GM11168 (cell line): ENCODE measurements around the gene MAP2K6.

Source experiments
- in situ Hi-C: fragments of 300-500 bp; cut with MboI; formaldehyde crosslinking; loops from one replicate; pipeline ENCODE4 v1.12.0; 2022; ENCODE audit warnings: low sequenced_read_pairs; ENCODE audit not compliant: unreplicated experiment

The MAP2K6 gene

GRCh38 chr17:69561462-69561861 lies 147.0 kb downstream of the MAP2K6 start:
- in situ Hi-C loops, result no loop called here

DNA sequence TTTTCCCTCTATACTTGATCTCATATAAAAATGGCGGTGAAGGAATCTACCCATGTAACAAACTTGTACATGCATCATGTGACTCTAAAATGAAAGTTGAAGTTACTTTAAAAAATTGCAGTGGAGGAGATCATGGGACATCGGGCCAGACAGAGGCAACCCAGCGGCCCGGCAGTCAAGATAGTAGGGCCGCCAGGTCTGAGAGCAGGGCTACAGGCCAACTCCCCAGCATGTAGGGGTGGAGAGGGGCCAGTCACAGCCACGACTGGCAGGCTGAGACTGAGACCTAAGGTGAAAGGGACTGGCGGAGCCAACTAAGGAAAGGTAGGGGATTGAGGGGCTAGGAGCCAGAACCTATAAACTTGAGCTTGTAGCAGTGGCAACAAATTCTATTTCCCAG lies 150.9 kb downstream of the MAP2K6 start:
- in situ Hi-C loops, result no loop called here

DNA sequence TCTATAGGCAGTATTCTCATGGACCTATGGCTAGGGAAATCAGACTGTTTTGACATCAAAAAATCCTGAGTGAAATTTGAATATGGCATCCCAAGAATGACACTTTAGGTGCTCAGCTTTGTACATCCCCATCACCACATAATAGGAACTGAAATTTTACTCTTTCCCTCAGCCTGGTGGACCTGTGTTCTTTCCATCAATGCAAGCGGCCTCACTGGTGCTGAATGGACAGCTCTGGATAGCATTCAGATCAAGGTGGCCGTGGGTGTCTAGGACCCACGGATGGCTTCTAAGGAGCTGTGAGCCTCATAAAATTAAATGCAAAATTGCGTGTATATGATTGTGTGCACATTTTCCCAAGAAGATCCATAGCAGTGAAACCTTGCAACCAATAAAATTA lies 152.6 kb downstream of the MAP2K6 start:
- in situ Hi-C loops, result no loop called here

GRCh38 chr17:69572747-69573146 lies 158.2 kb downstream of the MAP2K6 start:
- in situ Hi-C loops, result loop anchor here (5.0 kb wide), 1 partner anchor 985 kb away; no protein-coding TSS in a partner anchor

GRCh38 chr17:69573396-69573795 lies 158.9 kb downstream of the MAP2K6 start:
- in situ Hi-C loops, result loop anchor here (5.0 kb wide), 1 partner anchor 984 kb away; no protein-coding TSS in a partner anchor

GRCh38 chr17:69574257-69575197 lies 160.0 kb downstream of the MAP2K6 start:
- in situ Hi-C loops, result loop anchor here (5.0 kb wide), 1 partner anchor 983 kb away; no protein-coding TSS in a partner anchor

DNA sequence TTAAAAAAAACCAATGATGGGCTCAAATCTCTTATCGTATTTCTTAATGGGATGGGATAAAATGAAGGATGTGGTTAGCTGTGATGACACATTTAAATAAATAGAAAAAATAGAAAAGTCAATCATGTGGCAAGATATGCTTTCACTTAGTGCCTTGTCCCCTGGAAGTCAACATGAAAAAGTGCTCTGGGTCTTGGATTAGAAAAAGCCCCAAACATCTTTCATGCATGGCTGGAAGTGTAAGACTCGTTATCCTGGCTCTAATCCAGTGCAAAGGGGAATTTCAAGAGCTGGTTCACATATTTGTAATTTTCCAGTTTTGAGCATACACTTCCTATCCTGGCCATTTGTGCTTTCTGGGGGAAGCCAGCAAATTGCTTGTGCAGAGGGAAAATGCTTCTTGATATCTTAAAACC lies 160.9 kb downstream of the MAP2K6 start:
- in situ Hi-C loops, result no loop called here

DNA sequence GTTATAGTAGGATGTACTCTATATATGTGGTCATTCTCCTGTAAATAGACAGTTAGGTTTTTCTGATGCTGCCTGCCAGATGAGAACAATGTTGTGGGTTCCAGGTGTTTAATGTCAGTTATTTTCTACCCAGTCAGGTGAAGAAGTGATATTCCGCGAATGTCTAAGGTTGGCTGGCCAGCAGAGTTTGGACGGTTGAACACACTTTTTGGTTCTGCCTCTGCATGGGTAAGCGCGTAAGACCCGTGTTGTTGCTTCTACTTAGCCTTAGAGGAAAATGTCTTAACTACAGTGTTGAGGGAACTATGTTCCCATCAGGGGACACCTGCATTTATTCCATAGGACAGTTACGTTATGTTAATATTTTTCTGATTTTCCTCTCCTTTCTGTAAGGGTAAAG lies 162.6 kb downstream of the MAP2K6 start:
- in situ Hi-C loops, result no loop called here

GRCh38 chr17:69578385-69578936 lies 164.0 kb downstream of the MAP2K6 start:
- in situ Hi-C loops, result no loop called here

DNA sequence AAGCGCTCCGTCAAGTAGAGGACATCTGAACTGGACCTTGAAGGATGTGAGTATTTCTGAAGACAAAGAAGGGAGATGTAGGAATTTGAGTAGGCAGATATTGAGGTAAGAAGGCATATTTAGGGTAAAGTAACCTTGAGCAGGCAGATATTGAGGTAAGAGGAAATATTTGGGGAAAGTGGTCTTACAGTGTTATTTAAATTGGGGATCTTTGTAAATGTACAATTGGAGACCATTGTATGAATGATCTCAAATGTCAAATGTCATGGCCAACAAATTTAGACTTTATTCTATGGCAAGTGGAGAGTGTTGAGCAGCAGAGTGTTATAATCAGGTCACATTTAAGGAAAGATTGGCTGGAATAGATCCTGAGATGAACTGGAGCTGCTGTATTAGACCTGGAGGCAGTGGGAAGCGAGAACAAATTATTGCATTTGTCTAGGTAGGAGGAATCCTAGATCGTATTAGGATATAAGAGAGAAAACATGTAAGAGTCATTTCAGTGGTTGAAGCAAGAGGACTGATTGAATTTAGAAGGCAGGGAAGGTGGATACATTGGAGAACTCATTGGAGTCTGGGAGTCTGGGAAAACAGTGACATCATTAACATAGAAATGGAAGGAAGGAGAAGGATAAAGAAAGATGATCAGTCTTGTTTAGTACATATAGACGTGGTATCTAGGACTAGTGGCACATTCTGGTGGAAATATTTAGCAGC lies 165.6 kb downstream of the MAP2K6 start:
- in situ Hi-C loops, result no loop called here

- in situ Hi-C loops, result no loop called here
Observed at GRCh38 chr17:69581061-69581961, 166.8 kb downstream of the MAP2K6 start.

DNA sequence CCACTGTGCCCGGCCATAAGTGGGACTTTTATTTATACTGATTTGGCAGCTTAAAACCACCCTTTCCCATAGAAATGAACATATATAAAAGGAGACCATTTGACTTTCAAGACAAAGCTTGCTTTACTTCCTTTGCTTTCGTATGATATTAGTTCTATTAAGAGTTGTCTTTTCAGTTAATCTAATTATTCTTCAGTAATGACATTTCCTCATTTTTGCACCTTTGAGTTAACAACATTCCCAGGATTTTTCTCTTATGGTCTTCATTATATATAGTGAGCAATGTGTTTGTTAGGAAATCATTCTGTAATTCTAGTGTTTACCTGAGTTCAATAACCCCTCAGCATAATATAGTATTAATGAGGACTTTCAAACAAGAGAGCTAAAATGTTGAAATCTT lies 173.8 kb downstream of the MAP2K6 start:
- in situ Hi-C loops, result no loop called here

DNA sequence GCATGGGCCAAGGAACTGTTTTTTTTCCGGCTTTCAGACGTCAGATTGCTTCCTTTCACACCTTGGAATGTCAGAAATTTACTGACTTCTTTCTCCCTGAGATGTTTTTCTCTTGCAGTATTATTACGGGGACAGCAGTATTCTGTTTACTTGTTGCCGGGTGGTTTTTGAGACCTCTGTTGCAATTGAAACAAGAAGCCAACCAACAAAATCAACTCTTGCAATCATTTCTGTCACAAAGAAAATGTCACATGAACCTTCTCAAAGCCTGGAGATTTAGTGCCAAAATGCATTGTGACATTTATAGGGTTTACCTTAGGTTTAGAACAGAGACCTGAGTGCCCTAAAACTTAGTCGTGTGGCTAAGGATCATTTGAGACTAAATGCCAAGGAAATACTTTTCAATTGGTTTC lies 174.3 kb downstream of the MAP2K6 start:
- in situ Hi-C loops, result no loop called here

- in situ Hi-C loops, result loop anchor here (10.0 kb wide), 1 partner anchor 554 kb away; no protein-coding TSS in a partner anchor
Observed at GRCh38 chr17:69590671-69591070, 176.2 kb downstream of the MAP2K6 start.

- in situ Hi-C loops, result loop anchor here (10.0 kb wide), 1 partner anchor 552 kb away; no protein-coding TSS in a partner anchor
Observed at GRCh38 chr17:69592692-69593350, 178.3 kb downstream of the MAP2K6 start.

DNA sequence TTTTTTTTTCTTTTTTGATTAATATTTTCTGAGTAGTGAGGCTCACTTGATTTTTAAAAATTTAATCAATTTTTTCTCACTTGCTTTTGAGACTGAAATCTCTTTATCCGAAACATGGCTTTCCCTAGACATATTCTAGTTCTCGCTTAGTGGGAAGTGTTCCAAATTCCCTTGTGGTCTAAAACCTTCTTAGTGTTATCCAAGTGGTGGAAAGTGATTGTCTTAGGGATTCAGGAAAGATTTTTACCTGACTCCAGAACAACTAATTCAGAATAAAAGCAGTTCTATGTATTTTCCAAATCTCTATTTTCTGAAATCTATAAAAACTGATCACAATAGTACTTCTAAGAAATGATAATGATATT lies 178.8 kb downstream of the MAP2K6 start:
- in situ Hi-C loops, result loop anchor here (10.0 kb wide), 1 partner anchor 551 kb away; no protein-coding TSS in a partner anchor

- in situ Hi-C loops, result loop anchor here (10.0 kb wide), 1 partner anchor 551 kb away; no protein-coding TSS in a partner anchor
Observed at GRCh38 chr17:69593716-69594115, 179.2 kb downstream of the MAP2K6 start.

DNA sequence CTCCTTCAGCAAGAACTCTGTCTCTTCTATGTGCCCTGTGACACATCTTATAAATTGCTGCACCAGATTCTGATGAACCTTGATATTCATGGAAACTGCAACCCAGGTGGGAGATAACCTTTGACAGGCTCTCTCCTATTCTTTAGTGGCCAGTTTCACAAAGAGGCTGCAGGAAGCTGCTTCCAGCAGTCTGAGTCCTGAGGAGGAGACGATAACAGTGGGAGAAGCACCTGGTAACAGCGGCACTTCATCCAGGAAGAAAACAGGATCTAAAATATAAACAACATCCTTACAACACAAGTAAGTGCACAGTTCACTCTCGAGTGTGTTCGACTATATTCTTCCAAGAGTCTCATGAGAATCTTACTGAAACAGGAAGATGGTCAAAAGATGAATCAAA lies 180.1 kb downstream of the MAP2K6 start:
- in situ Hi-C loops, result loop anchor here (10.0 kb wide), 1 partner anchor 550 kb away; no protein-coding TSS in a partner anchor

- in situ Hi-C loops, result loop anchor here (10.0 kb wide), 1 partner anchor 549 kb away; no protein-coding TSS in a partner anchor
Observed at GRCh38 chr17:69596141-69596540, 181.6 kb downstream of the MAP2K6 start.
